Ishikawa (cell line): ENCODE data around the gene CD79B.

Experiments used
- CEBPB ChIP-seq: IDR thresholded peaks from 2 replicates; pipeline ENCODE4 v1.6.1; 2012
- CREB1 ChIP-seq: IDR thresholded peaks from 2 replicates; pipeline ENCODE4 v1.6.1; 2012; ENCODE audit warnings: low read depth
- EP300 ChIP-seq: IDR thresholded peaks from 2 replicates; pipeline ENCODE4 v1.6.1; 2012; ENCODE audit warnings: borderline replicate concordance
- MAX ChIP-seq: IDR thresholded peaks from 2 replicates; pipeline ENCODE4 v1.6.1; 2012
- TEAD4 ChIP-seq: IDR thresholded peaks from 2 replicates; pipeline ENCODE4 v1.6.1; 2012
- YY1 ChIP-seq: IDR thresholded peaks from 2 replicates; pipeline ENCODE4 v1.6.1; 2012; ENCODE audit warnings: low read depth
- ZBTB7A ChIP-seq: IDR thresholded peaks from 2 replicates; pipeline ENCODE4 v1.6.1; 2012; ENCODE audit warnings: low read depth
- TF ChIP-seq, protein P1 (sequence below): IDR thresholded peaks from 2 replicates; pipeline ENCODE4 v1.6.1; 2012
- TF ChIP-seq, protein P2 (sequence below): IDR thresholded peaks from 2 replicates; pipeline ENCODE4 v1.6.1; 2012; ENCODE audit warnings: low read depth, mild to moderate bottlenecking

DNA sequence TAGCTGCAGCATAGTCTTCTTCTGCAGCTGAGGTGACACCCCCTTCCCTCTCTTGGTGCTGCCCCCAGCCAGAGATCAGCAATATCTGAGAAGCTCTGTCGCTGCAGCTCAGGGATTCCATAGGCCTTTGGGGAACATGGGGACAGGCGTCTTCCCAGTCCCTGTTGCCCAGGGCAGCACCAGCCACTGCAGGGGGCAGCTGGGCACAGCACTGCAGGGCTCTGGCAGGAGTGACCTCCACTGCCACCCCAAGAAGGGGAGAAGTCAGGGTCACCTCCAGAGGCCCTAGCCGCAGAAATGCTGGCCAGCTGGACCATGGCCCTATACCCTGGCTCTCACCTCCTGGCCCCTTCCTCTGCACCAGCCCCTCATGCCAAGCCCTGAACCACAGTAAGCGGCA lies 23.7 kb upstream of the CD79B start:
- no peak for TF ChIP-seq YY1
- TF ChIP-seq, protein P1, sequence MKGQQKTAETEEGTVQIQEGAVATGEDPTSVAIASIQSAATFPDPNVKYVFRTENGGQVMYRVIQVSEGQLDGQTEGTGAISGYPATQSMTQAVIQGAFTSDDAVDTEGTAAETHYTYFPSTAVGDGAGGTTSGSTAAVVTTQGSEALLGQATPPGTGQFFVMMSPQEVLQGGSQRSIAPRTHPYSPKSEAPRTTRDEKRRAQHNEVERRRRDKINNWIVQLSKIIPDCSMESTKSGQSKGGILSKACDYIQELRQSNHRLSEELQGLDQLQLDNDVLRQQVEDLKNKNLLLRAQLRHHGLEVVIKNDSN: no peak
- TF ChIP-seq EP300: no peak
- TF ChIP-seq CREB1: no peak
- TF ChIP-seq ZBTB7A: no peak
- no peak for TF ChIP-seq CEBPB
- no peak for TF ChIP-seq MAX
- no peak for TF ChIP-seq TEAD4
- TF ChIP-seq, protein P2, sequence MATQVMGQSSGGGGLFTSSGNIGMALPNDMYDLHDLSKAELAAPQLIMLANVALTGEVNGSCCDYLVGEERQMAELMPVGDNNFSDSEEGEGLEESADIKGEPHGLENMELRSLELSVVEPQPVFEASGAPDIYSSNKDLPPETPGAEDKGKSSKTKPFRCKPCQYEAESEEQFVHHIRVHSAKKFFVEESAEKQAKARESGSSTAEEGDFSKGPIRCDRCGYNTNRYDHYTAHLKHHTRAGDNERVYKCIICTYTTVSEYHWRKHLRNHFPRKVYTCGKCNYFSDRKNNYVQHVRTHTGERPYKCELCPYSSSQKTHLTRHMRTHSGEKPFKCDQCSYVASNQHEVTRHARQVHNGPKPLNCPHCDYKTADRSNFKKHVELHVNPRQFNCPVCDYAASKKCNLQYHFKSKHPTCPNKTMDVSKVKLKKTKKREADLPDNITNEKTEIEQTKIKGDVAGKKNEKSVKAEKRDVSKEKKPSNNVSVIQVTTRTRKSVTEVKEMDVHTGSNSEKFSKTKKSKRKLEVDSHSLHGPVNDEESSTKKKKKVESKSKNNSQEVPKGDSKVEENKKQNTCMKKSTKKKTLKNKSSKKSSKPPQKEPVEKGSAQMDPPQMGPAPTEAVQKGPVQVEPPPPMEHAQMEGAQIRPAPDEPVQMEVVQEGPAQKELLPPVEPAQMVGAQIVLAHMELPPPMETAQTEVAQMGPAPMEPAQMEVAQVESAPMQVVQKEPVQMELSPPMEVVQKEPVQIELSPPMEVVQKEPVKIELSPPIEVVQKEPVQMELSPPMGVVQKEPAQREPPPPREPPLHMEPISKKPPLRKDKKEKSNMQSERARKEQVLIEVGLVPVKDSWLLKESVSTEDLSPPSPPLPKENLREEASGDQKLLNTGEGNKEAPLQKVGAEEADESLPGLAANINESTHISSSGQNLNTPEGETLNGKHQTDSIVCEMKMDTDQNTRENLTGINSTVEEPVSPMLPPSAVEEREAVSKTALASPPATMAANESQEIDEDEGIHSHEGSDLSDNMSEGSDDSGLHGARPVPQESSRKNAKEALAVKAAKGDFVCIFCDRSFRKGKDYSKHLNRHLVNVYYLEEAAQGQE: no peak
